A549 (cell line): ENCODE measurements around the gene CMC2.

Experiments
- BHLHE40 ChIP-seq: IDR thresholded peaks from 2 replicates; pipeline ENCODE4 v1.6.1; 2012; ENCODE audit warnings: low read depth, low read length, inconsistent platforms
- CHD2 ChIP-seq: fragments of 150-350 bp; IDR thresholded peaks from 2 replicates; pipeline ENCODE4 v1.6.1; 2014; ENCODE audit warnings: low read length; ENCODE audit not compliant: partially characterized antibody
- CTCF ChIP-seq: fragments of >200 bp; sonication (Bioruptor Twin); formaldehyde crosslinking; IDR thresholded peaks from 3 replicates; pipeline ENCODE4 v1.5.1; 2016
- EP300 ChIP-seq, 2 experiments: fragments of >200 bp; sonication (Bioruptor Twin); formaldehyde crosslinking; IDR thresholded peaks; 2 replicates in 1 of 2; 3 replicates in 1 of 2; pipeline ENCODE4 v1.6.1; 2016 to 2017
- PHF8 ChIP-seq: fragments of 200-600 bp; sonication (generic); IDR thresholded peaks from 2 replicates; pipeline ENCODE4 v1.6.1; 2016; ENCODE audit warnings: low read depth, mild to moderate bottlenecking, antibody characterized with exemption, moderate library complexity, borderline replicate concordance
- POLR2A ChIP-seq: IDR thresholded peaks from 2 replicates; pipeline ENCODE4 v1.6.1; 2012; ENCODE audit warnings: mild to moderate bottlenecking, low read length
- RARB ChIP-seq: fragments of 250-450 bp; sonication (Bioruptor Pico); IDR thresholded peaks from 2 replicates; pipeline ENCODE4 v1.8.0; 2021; ENCODE audit warnings: mild to moderate bottlenecking, moderate library complexity
- REST ChIP-seq: fragments of 200-600 bp; sonication (generic); IDR thresholded peaks from 2 replicates; pipeline ENCODE4 v1.6.1; 2016; ENCODE audit warnings: antibody characterized with exemption, mild to moderate bottlenecking, moderate library complexity
- RFX5 ChIP-seq: fragments of 450-650 bp; IDR thresholded peaks from 2 replicates; pipeline ENCODE4 v1.7.1; 2014; ENCODE audit warnings: antibody characterized with exemption, mild to moderate bottlenecking, moderate library complexity
- USF2 ChIP-seq: fragments of 450-650 bp; IDR thresholded peaks from 2 replicates; pipeline ENCODE4 v1.6.1; 2014; ENCODE audit warnings: antibody characterized with exemption

GRCh38 chr16:80982646-80983045, 24.0 kb downstream of the CMC2 start:
- TF ChIP-seq CTCF (no peak), USF2 (no peak), REST (no peak), EP300 (IDR thresholded peaks at IDR 0.05) (no peak), POLR2A (no peak), RFX5 (no peak), CHD2 (no peak), RARB (CRISPR knock-in tag) (no peak), BHLHE40 (no peak), PHF8 (no peak)
